ENCODE results near the gene PNPLA4. TPM values are rescaled to one million over a fixed set of nuclear protein-coding genes. Genes with fewer than 3 reads are reported as not detected.

Gene PNPLA4
- total RNA-seq, 2 experiments from 2014 or later = 12.8 to 14.4 TPM

- DNase-seq (no peak), ATAC-seq (no peak)
- H3K9me3 Mint-ChIP-seq (ENCODE audit: low read depth) = no peaks in the 10 kb centered on the region
- H3K4me3 Mint-ChIP-seq = no peak overlapping the region
- ChIA-PET POLR2A (no interaction called here), CTCF (no interaction called here)
- H3K27me3 Mint-ChIP-seq = peaks cover 2% of the 10 kb centered on the region
- H3K27ac Mint-ChIP-seq = no peak overlapping the region
- no peaks in the 10 kb centered on the region for H3K36me3 Mint-ChIP-seq (ENCODE audit: low read depth)
- no peaks in the 10 kb centered on the region for H3K4me1 Mint-ChIP-seq
- intact Hi-C loops (cut with DNase I, micrococcal nuclease) = no loop called here
Observed at GRCh38 chrX:7852166-7852565, 75.0 kb downstream of the PNPLA4 start.

Other genes starting within 250 kb of the PNPLA4 start
- gene VCX, start 84.2 kb downstream of the PNPLA4 start, total RNA-seq = not detected
- not detected for gene VCX2, start 243.9 kb upstream of the PNPLA4 start, total RNA-seq

Data from activated CD4-positive, alpha-beta T cell treated with anti-CD3 and anti-CD28 coated beads for 36 hours (primary cell).